Stimulated activated CD8-positive, alpha-beta memory T cell treated with anti-CD3 and anti-CD28 coated beads, Interleukin-15, amount 100 ng/mL, for 1 hour (primary cell): ENCODE data around the gene ERMN.
"Not testable (repeated sequence)": the region's sequence is repeated elsewhere in the genome, so short reads cannot be mapped to it uniquely, and the experiment has no call there.

Experiments
- DNase-seq: peaks from one replicate; pipeline ENCODE4 v3.0.0-alpha.2; 2020; ENCODE audit warnings: low read depth

Gene ERMN

GRCh38 chr2:157292853-157293252, 32.8 kb downstream of the ERMN start:
- no peak for DNase-seq

GRCh38 chr2:157291018-157291417, 34.6 kb downstream of the ERMN start:
- no peak for DNase-seq

- no peak for DNase-seq
Observed at GRCh38 chr2:157290525-157290924, 35.1 kb downstream of the ERMN start.

- DNase-seq: no peak
Observed at GRCh38 chr2:157287160-157287559, 38.5 kb downstream of the ERMN start.

GRCh38 chr2:157283468-157283867, 42.2 kb downstream of the ERMN start:
- no peak for DNase-seq

- no peak for DNase-seq
Observed at GRCh38 chr2:157281316-157281715, 44.3 kb downstream of the ERMN start.

- not testable (repeated sequence) for DNase-seq
Observed at GRCh38 chr2:157279311-157279710, 46.3 kb downstream of the ERMN start.

- no peak for DNase-seq
Observed at GRCh38 chr2:157271590-157272203, 53.9 kb downstream of the ERMN start.

GRCh38 chr2:157269922-157270321, 55.7 kb downstream of the ERMN start:
- DNase-seq: no peak

GRCh38 chr2:157269060-157269459, 56.6 kb downstream of the ERMN start:
- no peak for DNase-seq
